ENCODE results near the gene SRSF4.

Gene SRSF4

GRCh38 chr1:29169976-29170375 lies 11.7 kb downstream of the SRSF4 start:
- TF ChIP-seq, protein P1, sequence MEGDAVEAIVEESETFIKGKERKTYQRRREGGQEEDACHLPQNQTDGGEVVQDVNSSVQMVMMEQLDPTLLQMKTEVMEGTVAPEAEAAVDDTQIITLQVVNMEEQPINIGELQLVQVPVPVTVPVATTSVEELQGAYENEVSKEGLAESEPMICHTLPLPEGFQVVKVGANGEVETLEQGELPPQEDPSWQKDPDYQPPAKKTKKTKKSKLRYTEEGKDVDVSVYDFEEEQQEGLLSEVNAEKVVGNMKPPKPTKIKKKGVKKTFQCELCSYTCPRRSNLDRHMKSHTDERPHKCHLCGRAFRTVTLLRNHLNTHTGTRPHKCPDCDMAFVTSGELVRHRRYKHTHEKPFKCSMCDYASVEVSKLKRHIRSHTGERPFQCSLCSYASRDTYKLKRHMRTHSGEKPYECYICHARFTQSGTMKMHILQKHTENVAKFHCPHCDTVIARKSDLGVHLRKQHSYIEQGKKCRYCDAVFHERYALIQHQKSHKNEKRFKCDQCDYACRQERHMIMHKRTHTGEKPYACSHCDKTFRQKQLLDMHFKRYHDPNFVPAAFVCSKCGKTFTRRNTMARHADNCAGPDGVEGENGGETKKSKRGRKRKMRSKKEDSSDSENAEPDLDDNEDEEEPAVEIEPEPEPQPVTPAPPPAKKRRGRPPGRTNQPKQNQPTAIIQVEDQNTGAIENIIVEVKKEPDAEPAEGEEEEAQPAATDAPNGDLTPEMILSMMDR (IDR thresholded peaks at IDR 0.05; ENCODE audit: low read depth, low read length, missing control alignments): no peak
- H3K4me3 ChIP-seq (replicated peaks; ENCODE audit: low read depth, low read length): no peak overlapping the region
- DNase-seq (ENCODE audit: extremely low read depth, low read depth): no peak

DNA sequence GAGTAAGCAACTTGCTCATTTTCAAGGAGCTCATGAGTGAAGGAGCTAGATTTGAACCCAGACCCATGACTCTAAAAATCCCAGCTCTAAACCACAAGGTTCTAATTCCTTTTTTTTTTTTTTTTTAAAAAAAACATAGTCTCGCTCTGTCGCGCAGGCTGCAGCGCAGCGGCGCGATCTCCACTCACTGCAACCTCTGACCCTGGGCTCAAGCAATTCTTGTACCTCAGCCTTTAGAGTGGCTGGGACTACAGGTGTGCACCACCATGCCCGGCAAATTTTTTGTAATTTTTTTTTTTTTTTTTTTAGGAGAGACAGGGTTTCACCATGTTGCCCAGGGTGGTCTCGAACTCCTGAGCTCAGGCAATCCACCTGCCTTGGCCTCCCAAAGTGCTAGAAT lies 13.8 kb downstream of the SRSF4 start:
- TF ChIP-seq, protein P1 (IDR thresholded peaks at IDR 0.05; ENCODE audit: low read depth, low read length, missing control alignments): no peak
- no peak overlapping the region for H3K4me3 ChIP-seq (replicated peaks; ENCODE audit: low read depth, low read length)
- no peak for DNase-seq (ENCODE audit: extremely low read depth, low read depth)

- TF ChIP-seq, protein P1 (IDR thresholded peaks at IDR 0.05; ENCODE audit: low read depth, low read length, missing control alignments): no peak
- H3K4me3 ChIP-seq (replicated peaks; ENCODE audit: low read depth, low read length): no peak overlapping the region
- DNase-seq (ENCODE audit: extremely low read depth, low read depth): no peak
Measured at GRCh38 chr1:29166291-29166878, 15.3 kb downstream of the SRSF4 start.

DNA sequence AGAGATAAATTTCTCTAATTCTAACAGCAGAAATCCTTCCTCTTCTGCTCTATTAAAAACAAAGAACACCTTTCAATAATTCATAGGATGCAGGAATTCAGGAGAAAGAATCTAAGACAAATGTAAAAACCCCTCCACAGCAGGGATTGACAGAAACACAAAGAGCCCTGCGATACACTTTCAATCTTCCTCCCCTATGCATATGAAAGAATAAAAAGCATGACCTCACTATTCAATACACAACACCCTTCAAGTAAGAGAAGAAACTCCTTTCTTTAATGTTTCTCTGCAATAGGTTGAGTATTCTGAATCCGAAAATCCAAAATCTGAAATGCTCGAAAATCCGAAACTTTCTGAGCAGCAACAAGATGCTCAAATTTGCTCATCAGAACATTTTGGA lies 17.1 kb downstream of the SRSF4 start:
- DNase-seq (ENCODE audit: extremely low read depth, low read depth): no peak
- no peak overlapping the region for H3K4me3 ChIP-seq (replicated peaks; ENCODE audit: low read depth, low read length)

DNA sequence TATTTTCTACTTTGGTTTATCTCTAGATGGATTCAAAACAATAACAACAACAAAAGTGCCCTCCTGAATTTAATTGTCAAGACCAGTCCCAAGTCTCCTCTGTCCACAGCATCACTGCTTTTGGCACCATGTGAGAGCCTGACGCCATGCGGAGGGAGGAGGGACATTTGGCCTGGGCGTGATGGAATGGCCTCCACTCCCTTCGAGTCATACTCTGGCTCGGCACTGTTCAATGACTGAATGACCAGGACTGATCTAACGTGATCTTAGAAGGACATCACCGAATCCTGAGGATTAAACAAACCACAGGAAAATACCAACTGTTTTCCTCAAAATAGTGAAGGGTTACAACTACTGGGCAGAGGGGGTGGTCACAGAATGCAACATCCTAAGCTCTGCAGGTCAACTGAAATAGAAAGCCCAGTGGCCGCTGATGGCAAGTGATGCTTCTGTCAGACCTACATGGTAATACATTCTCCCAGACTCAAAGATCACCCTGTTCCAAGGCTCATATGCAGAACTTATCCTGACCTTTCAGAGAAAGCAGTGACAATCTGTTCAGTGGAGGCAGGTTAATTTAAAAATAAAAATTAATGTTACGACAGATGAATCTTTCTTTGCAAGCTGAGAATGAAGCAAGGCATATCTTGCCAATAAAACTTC lies 19.1 kb downstream of the SRSF4 start:
- TF ChIP-seq, protein P1 (IDR thresholded peaks at IDR 0.05; ENCODE audit: low read depth, low read length, missing control alignments): no peak
- DNase-seq (ENCODE audit: extremely low read depth, low read depth): no peak

More for the DNA sequence above, 17.1 kb downstream of the SRSF4 start:
- TF ChIP-seq, protein P1 (IDR thresholded peaks at IDR 0.05; ENCODE audit: low read depth, low read length, missing control alignments): no peak

GRCh38 chr1:29162025-29162424 lies 19.7 kb downstream of the SRSF4 start:
- TF ChIP-seq, protein P1 (IDR thresholded peaks at IDR 0.05; ENCODE audit: low read depth, low read length, missing control alignments): no peak
- DNase-seq (ENCODE audit: extremely low read depth, low read depth): no peak
- H3K4me3 ChIP-seq (replicated peaks; ENCODE audit: low read depth, low read length): no peak overlapping the region

More for the DNA sequence above, 19.1 kb downstream of the SRSF4 start:
- H3K4me3 ChIP-seq (replicated peaks; ENCODE audit: low read depth, low read length): no peak overlapping the region
